GM12878 (cell line): Measurements from ENCODE around the gene PMM1. TPM values are rescaled to one million over a fixed set of nuclear protein-coding genes. Genes with fewer than 3 reads are reported as not detected.

Source experiments
- EED ChIP-seq: sonication (generic); IDR thresholded peaks from 2 replicates; pipeline ENCODE4 v1.6.1; 2016; ENCODE audit warnings: antibody characterized with exemption, low read depth
- NFYA ChIP-seq: IDR thresholded peaks from 2 replicates; pipeline ENCODE4 v1.6.1; 2011; ENCODE audit warnings: low read depth, mild to moderate bottlenecking, low read length, improper control_type of control experiment, borderline replicate concordance
- polyA plus RNA-seq, 11 experiments: library from polyadenylated mRNA; depleted of rRNA in 4 of 11; unstranded in 6 of 11; stranded (reverse) in 5 of 11; fragments of >200 nt; fragmentation: Nextera tagmentation in 4 of 11; fragmentation: Illumina TruSeq in 1 of 11; extraction: Ambion mirVana in 4 of 11; extraction: Trizol in 1 of 11; gene quantifications; 1 replicate in 1 of 11; 2 replicates in 10 of 11; pipeline versions ENCODE4 v1.2.1 to v1.2.3, GENCODE V29; 2011 to 2016; ENCODE audit warnings: inconsistent platforms in 2 of 11, missing spikeins in 2 of 11, low read depth in 1 of 11
- total RNA-seq, 4 experiments: library from RNA; depleted of rRNA in 3 of 4; stranded (reverse); fragments of >200 nt in 3 of 4; fragmentation: Illumina TruSeq in 1 of 4; extraction: Trizol in 1 of 4; gene quantifications; 2 replicates each; pipeline versions ENCODE4 v1.2.1 to v1.2.3, GENCODE V29; 2013 to 2021
- TF ChIP-seq, protein P1 (sequence below): fragments of 150-350 bp; IDR thresholded peaks from 2 replicates; pipeline ENCODE4 v1.6.1; 2016; ENCODE audit warnings: low read depth, low read length
- TF ChIP-seq, protein P2 (sequence below): fragments of 450-650 bp; IDR thresholded peaks from 2 replicates; pipeline ENCODE4 v1.6.1; 2017; ENCODE audit warnings: low read depth, mild to moderate bottlenecking, moderate library complexity
- TF ChIP-seq, protein P3 (sequence below): fragments of 450-650 bp; IDR thresholded peaks from 2 replicates; pipeline ENCODE4 v1.6.1; 2017; ENCODE audit warnings: mild to moderate bottlenecking, low read depth, inconsistent platforms; ENCODE audit not compliant: poor library complexity, severe bottlenecking

Gene PMM1
- total and polyA plus RNA-seq, 10 of the 15 experiments (the other 5 are each of a cell fraction or from before 2014, with no cell fraction given) = 8.2 to 32.2 (median 16.9) TPM

DNA sequence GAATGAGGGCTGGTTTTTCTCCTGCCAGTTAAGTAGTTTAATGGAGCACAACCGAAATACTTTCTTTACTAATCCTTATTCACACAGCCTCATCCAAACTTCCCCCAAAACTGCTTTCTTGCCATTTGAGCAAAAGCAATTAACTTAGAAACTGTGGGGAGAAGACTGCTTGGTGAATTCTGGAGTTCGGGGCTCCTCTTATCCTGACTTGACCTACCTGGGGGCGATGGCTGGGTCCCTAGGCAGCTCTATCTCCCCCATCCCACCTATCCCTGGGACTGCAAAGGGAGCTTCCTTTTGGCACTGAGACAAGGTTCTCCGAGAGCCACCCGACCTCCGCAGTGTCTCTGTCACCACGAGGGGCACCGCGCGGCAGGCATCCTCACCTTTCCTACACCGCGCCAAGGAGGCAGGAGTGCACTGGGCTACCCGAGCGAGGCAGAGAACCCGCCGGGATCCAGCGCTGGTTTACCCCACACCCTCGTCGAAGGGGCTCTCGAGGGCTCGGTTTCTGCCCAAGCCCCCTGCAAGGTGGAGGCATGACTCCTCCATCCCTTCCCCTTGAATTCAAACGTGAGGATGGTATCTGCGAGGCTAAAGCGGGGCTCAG, 30.4 kb upstream of the PMM1 start (continued):
- TF ChIP-seq, protein P1, sequence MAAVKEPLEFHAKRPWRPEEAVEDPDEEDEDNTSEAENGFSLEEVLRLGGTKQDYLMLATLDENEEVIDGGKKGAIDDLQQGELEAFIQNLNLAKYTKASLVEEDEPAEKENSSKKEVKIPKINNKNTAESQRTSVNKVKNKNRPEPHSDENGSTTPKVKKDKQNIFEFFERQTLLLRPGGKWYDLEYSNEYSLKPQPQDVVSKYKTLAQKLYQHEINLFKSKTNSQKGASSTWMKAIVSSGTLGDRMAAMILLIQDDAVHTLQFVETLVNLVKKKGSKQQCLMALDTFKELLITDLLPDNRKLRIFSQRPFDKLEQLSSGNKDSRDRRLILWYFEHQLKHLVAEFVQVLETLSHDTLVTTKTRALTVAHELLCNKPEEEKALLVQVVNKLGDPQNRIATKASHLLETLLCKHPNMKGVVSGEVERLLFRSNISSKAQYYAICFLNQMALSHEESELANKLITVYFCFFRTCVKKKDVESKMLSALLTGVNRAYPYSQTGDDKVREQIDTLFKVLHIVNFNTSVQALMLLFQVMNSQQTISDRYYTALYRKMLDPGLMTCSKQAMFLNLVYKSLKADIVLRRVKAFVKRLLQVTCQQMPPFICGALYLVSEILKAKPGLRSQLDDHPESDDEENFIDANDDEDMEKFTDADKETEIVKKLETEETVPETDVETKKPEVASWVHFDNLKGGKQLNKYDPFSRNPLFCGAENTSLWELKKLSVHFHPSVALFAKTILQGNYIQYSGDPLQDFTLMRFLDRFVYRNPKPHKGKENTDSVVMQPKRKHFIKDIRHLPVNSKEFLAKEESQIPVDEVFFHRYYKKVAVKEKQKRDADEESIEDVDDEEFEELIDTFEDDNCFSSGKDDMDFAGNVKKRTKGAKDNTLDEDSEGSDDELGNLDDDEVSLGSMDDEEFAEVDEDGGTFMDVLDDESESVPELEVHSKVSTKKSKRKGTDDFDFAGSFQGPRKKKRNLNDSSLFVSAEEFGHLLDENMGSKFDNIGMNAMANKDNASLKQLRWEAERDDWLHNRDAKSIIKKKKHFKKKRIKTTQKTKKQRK = no peak
- TF ChIP-seq NFYA = no peak
- TF ChIP-seq, protein P2, sequence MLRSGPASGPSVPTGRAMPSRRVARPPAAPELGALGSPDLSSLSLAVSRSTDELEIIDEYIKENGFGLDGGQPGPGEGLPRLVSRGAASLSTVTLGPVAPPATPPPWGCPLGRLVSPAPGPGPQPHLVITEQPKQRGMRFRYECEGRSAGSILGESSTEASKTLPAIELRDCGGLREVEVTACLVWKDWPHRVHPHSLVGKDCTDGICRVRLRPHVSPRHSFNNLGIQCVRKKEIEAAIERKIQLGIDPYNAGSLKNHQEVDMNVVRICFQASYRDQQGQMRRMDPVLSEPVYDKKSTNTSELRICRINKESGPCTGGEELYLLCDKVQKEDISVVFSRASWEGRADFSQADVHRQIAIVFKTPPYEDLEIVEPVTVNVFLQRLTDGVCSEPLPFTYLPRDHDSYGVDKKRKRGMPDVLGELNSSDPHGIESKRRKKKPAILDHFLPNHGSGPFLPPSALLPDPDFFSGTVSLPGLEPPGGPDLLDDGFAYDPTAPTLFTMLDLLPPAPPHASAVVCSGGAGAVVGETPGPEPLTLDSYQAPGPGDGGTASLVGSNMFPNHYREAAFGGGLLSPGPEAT = no peak
- TF ChIP-seq, protein P3, sequence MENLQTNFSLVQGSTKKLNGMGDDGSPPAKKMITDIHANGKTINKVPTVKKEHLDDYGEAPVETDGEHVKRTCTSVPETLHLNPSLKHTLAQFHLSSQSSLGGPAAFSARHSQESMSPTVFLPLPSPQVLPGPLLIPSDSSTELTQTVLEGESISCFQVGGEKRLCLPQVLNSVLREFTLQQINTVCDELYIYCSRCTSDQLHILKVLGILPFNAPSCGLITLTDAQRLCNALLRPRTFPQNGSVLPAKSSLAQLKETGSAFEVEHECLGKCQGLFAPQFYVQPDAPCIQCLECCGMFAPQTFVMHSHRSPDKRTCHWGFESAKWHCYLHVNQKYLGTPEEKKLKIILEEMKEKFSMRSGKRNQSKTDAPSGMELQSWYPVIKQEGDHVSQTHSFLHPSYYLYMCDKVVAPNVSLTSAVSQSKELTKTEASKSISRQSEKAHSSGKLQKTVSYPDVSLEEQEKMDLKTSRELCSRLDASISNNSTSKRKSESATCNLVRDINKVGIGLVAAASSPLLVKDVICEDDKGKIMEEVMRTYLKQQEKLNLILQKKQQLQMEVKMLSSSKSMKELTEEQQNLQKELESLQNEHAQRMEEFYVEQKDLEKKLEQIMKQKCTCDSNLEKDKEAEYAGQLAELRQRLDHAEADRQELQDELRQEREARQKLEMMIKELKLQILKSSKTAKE = no peak
- TF ChIP-seq EED = 0 out of 2 replicates have a peak, but pooled peaks have one; percentile 17
